GM13976 (cell line): ENCODE measurements around the gene CD3G.
A peak's percentile ranks its signal among the peaks of the same experiment; 100 is the strongest.

Source experiments
- DNase-seq: peaks from one replicate; pipeline ENCODE4 v3.0.0; 2012; ENCODE audit warnings: low spot score
- CTCF ChIP-seq: IDR thresholded peaks from 2 replicates; pipeline ENCODE4 v1.5.1; 2012; ENCODE audit warnings: borderline replicate concordance, mild to moderate bottlenecking; ENCODE audit not compliant: insufficient read depth; ENCODE audit errors: extremely low read depth, missing control alignments, control extremely low read depth
- in situ Hi-C: fragments of 300-500 bp; cut with MboI; formaldehyde crosslinking; loops from one replicate; pipeline ENCODE4 v1.12.0; 2022; ENCODE audit warnings: low sequenced_read_pairs, mixed read lengths, inconsistent platforms; ENCODE audit not compliant: unreplicated experiment

Gene CD3G

GRCh38 chr11:118349475-118349874, 5.3 kb downstream of the CD3G start:
- in situ Hi-C loops = no loop called here
- TF ChIP-seq CTCF = no peak
- no peak for DNase-seq

- peak; percentile 21 for TF ChIP-seq CTCF
- DNase-seq = peak; percentile 37
- in situ Hi-C loops = loop anchor here (10.0 kb wide), 1 partner anchor 168 kb away; no protein-coding TSS in a partner anchor
Observed at GRCh38 chr11:118353084-118353710, 9.1 kb downstream of the CD3G start.

- in situ Hi-C loops = loop anchor here (10.0 kb wide), 1 partner anchor 173 kb away; no protein-coding TSS in a partner anchor
- DNase-seq = no peak
Observed at GRCh38 chr11:118358071-118358470, 13.9 kb downstream of the CD3G start.

GRCh38 chr11:118359295-118359958, 15.3 kb downstream of the CD3G start, which contains the start of gene UBE4A:
Gene UBE4A (plus strand): TSS chr11:118359600. CDS start chr11:118365081, 5,481 bp downstream.
- in situ Hi-C loops = loop anchor here (10.0 kb wide), 1 partner anchor 175 kb away; no protein-coding TSS in a partner anchor
- TF ChIP-seq CTCF = no peak
- peak; percentile 88 for DNase-seq

More at GRCh38 chr11:118358071-118358470, 13.9 kb downstream of the CD3G start:
- no peak for TF ChIP-seq CTCF

GRCh38 chr11:118364956-118365615, 20.9 kb downstream of the CD3G start:
- in situ Hi-C loops = no loop called here
- no peak for DNase-seq
- no peak for TF ChIP-seq CTCF

GRCh38 chr11:118366287-118366686, 22.1 kb downstream of the CD3G start:
- DNase-seq = no peak
- in situ Hi-C loops = no loop called here
- no peak for TF ChIP-seq CTCF
